ENCODE measurements around the gene FAM193B. TPM values are rescaled to one million over a fixed set of nuclear protein-coding genes. Genes with fewer than 3 reads are reported as not detected.

The FAM193B gene
- total and polyA plus RNA-seq, 7 donors = 9.0 to 87.4 (median 41.8) TPM

DNA sequence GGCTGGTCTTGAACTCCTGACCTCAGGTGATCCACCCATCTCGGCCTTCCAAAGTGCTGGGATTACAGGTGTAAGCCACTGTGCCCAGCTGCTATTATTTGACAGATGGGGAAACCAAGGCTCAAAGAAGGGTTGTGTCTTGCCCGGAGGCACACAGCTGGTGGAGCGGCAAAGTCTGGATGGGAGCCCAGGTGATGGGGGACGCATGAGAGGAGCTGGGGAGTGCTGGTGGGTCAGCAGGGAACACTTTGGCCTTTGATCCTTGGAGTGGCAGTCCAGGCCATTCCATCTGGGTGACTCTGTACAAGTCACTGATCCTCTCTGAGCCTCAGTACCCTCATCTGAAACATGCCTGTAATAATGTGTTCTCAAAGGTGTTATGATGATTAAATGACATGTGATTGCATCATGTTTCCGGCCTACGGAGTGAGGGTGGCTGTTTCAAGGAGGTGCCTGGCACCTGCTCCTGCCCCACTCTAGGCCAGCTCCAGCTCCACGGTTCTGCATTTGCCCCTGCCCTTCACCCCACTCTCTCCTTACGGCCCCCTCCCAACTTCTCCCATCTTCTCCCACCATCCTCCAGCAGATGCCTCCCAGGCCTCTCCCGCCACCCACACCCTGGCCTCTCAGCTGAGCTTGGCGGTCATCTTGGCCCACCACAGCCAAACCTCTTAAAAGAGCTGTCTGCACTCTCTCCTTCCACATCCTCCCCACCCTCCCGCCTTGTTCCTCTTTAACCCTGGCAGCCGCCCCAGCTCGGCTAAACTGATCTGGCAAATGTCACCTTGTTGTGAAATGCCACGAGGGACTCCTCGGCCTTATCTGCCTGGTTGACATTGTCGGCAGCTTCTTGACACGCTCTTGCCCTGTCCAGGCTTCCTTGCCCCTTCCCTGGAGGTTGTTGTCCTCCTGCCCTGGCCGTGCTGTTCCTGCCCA is 75.4 kb downstream of the FAM193B start:
- peak in 1 of 4 donors; percentile 39 for TF ChIP-seq EP300 (IDR thresholded peaks at IDR 0.05)
- peak; percentile 85 to 94 (median 90) for TF ChIP-seq POLR2AphosphoS5 (IDR thresholded peaks at IDR 0.05)
- TF ChIP-seq CTCF (IDR thresholded peaks at IDR 0.05) = no peak
- TF ChIP-seq POLR2A (IDR thresholded peaks at IDR 0.05) = no peak
- peak; percentile 97 for DNase-seq
- Histone ChIP-seq H3K4me3 (no peak overlapping the region), H3K9me3 (no peaks in the 10 kb centered on the region), H3K4me1 (peaks cover 0 to 98% (median 96%) of the 10 kb centered on the region in 4 donors), H3K27ac (peak overlapping the region; percentile 95 to 99 (median 96)), H3K27me3 (no peaks in the 10 kb centered on the region), H3K36me3 (peaks cover 8 to 25% (median 16%) of the 10 kb centered on the region in 4 donors)
- 42 to 67% methylated on average over 18 of the region's 18 CpGs for WGBS, 2 donors
- intact Hi-C loops (cut with DNase I) = no loop called here

- intact Hi-C loops (cut with DNase I) = no loop called here
- H3K4me1 ChIP-seq = peaks cover 0 to 93% (median 89%) of the 10 kb centered on the region in 4 donors
- H3K27me3 ChIP-seq = no peaks in the 10 kb centered on the region
- no peaks in the 10 kb centered on the region for H3K9me3 ChIP-seq
- no peak overlapping the region for H3K4me3 ChIP-seq
- no peak for DNase-seq
- 94% methylated on average over 13 of the region's 13 CpGs for WGBS, 2 donors
- H3K27ac ChIP-seq = peak overlapping the region; percentile 95 to 99 (median 96)
- TF ChIP-seq CTCF (IDR thresholded peaks at IDR 0.05) = no peak
- TF ChIP-seq EP300 (IDR thresholded peaks at IDR 0.05) = no peak
- no peak for TF ChIP-seq POLR2A (IDR thresholded peaks at IDR 0.05)
- TF ChIP-seq POLR2AphosphoS5 (IDR thresholded peaks at IDR 0.05) = peak in 2 of 4 donors; percentile 49 to 60
- H3K36me3 ChIP-seq = peaks cover 0 to 14% (median 5%) of the 10 kb centered on the region in 4 donors
Observed at GRCh38 chr5:177477701-177478477, 76.5 kb downstream of the FAM193B start.

GRCh38 chr5:177476531-177477233 is 77.7 kb downstream of the FAM193B start:
- Histone ChIP-seq H3K36me3 (peaks cover 0 to 6% (median 3%) of the 10 kb centered on the region in 4 donors), H3K4me3 (no peak overlapping the region), H3K9me3 (no peaks in the 10 kb centered on the region), H3K27ac (peak overlapping the region; percentile 95 to 99 (median 96)), H3K4me1 (peaks cover 0 to 92% (median 90%) of the 10 kb centered on the region in 4 donors), H3K27me3 (no peaks in the 10 kb centered on the region)
- DNase-seq = peak; percentile 95
- intact Hi-C loops (cut with DNase I) = no loop called here
- 79 to 83% methylated on average over 18 of the region's 18 CpGs for WGBS, 2 donors
- TF ChIP-seq POLR2A (IDR thresholded peaks at IDR 0.05) (no peak), EP300 (IDR thresholded peaks at IDR 0.05) (peak in 1 of 4 donors; percentile 10), CTCF (IDR thresholded peaks at IDR 0.05) (no peak), POLR2AphosphoS5 (IDR thresholded peaks at IDR 0.05) (peak; percentile 59 to 82 (median 74))

All from sigmoid colon (tissue), 7 donors.